PC-9 (cell line): ENCODE data around the gene CA5A.

ENCODE experiments used
- EZH2 ChIP-seq: fragments of 200-600 bp; sonication (generic); IDR thresholded peaks from 2 replicates; pipeline ENCODE4 v1.8.0; 2017; ENCODE audit warnings: antibody characterized with exemption, low read depth
- TF ChIP-seq, protein P1 (sequence below): fragments of 200-600 bp; sonication (generic); conservative IDR thresholded peaks from 2 replicates; pipeline ENCODE4 v1.6.1; 2017; ENCODE audit warnings: mixed run types, antibody characterized with exemption, mild to moderate bottlenecking, moderate library complexity

DNA sequence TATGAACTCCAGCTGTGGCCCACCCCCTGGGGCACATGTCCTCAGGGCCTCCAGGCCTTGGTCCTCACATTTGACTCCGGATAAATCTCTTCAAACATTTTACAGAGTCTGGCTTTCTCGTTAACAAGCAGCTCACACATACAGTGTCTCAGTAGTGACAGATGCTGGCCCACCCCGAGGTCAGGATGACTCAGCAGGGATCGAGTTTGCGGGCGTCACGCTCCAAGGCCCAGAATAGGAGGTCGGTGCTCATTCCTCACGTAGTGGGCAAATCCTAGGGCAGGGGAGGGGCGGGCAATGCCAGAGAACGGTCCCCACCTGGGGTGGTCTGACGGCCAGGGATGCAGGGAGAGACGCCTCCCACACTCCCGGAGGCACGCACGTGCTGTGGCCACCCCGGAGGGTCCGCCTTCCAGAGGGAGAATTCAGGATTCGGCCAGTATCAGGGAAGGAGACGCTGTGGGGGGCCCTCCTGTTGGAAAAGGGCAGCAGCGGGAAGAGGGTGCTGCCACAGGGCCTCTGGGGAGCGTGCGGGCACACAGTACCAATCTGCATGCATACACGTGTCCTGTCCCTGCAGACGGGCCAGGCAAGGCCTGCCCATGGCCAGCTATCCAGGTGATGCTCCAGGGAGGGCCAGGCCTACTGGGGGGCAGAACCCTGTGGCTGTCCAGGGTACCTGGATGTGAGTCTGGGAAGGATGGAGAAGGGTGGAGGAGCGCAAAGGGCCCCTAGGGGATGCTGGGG, 75.6 kb downstream of the CA5A start:
- TF ChIP-seq, protein P1, sequence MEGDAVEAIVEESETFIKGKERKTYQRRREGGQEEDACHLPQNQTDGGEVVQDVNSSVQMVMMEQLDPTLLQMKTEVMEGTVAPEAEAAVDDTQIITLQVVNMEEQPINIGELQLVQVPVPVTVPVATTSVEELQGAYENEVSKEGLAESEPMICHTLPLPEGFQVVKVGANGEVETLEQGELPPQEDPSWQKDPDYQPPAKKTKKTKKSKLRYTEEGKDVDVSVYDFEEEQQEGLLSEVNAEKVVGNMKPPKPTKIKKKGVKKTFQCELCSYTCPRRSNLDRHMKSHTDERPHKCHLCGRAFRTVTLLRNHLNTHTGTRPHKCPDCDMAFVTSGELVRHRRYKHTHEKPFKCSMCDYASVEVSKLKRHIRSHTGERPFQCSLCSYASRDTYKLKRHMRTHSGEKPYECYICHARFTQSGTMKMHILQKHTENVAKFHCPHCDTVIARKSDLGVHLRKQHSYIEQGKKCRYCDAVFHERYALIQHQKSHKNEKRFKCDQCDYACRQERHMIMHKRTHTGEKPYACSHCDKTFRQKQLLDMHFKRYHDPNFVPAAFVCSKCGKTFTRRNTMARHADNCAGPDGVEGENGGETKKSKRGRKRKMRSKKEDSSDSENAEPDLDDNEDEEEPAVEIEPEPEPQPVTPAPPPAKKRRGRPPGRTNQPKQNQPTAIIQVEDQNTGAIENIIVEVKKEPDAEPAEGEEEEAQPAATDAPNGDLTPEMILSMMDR, result no peak
- no peak for TF ChIP-seq EZH2
